ENCODE data around the gene ASB3.
"Not testable (repeated sequence)": the region's sequence is repeated elsewhere in the genome, so short reads cannot be mapped to it uniquely, and the experiment has no call there.

ASB3 gene

DNA sequence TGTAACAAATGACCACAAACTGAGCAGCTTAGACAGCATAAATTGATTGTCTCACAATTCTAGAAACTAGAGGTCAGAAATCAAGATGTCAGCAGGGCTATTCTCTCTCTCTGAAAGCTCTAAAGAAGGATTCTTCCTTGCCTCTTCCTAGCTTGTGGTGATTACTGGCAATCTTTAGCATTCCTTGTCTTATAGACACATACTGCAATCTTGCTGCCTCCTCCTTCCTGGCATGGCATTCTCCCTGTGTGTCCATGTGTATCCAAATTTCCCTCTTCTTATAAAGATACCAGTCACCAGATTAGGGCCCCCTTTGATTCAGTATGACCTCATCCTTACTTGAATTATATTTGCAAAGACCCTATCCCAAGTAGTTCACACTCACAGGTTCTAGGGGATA is 2.3 kb downstream of the ASB3 start:
- Histone ChIP-seq H3K4me1 (ENCODE audit: control insufficient read depth, insufficient read depth, low read length) (peaks cover 13% of the 10 kb centered on the region), H3K36me3 (ENCODE audit: control insufficient read depth, insufficient read depth, low read length) (no peaks in the 10 kb centered on the region), H3K9ac (ENCODE audit: low read depth, low read length) (no peak overlapping the region), H3K9me3 (ENCODE audit: control insufficient read depth, insufficient read depth, low read length) (no peaks in the 10 kb centered on the region), H3K27me3 (ENCODE audit: control insufficient read depth, insufficient read depth, low read length) (no peaks in the 10 kb centered on the region), H3K4me3 (ENCODE audit: low read depth, low read length) (no peak overlapping the region)

DNA sequence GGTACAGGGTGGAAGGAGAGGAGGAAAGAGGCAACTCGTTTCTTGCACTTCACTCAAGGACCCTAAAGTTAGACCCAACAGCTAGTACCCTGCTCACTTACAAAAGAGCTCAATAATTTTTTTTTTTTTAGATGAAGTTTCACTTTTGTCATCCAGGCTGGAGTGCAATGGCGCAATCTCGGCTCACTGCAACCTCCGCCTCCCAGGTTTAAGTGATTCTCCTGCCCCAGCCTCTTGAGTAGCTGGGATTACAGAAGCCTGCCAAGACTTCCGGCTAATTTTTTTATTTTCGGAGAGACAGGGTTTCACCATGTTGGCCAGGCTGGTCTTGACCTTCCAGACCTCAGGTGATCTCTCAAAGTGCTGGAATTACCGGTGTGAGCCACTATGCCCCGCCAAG is 4.1 kb downstream of the ASB3 start:
- peaks cover 13% of the 10 kb centered on the region for H3K4me1 ChIP-seq (ENCODE audit: control insufficient read depth, insufficient read depth, low read length)
- no peaks in the 10 kb centered on the region for H3K36me3 ChIP-seq (ENCODE audit: control insufficient read depth, insufficient read depth, low read length)

GRCh38 chr2:53780056-53780455 is 6.7 kb downstream of the ASB3 start:
- Histone ChIP-seq H3K9ac (ENCODE audit: low read depth, low read length) (no peak overlapping the region), H3K4me1 (ENCODE audit: control insufficient read depth, insufficient read depth, low read length) (peaks cover 11% of the 10 kb centered on the region), H3K27me3 (ENCODE audit: control insufficient read depth, insufficient read depth, low read length) (no peaks in the 10 kb centered on the region), H3K9me3 (ENCODE audit: control insufficient read depth, insufficient read depth, low read length) (no peaks in the 10 kb centered on the region), H3K36me3 (ENCODE audit: control insufficient read depth, insufficient read depth, low read length) (no peaks in the 10 kb centered on the region), H3K4me3 (ENCODE audit: low read depth, low read length) (no peak overlapping the region)

More for the DNA sequence above, 4.1 kb downstream of the ASB3 start:
- H3K4me3 ChIP-seq (ENCODE audit: low read depth, low read length) = no peak overlapping the region
- no peak overlapping the region for H3K9ac ChIP-seq (ENCODE audit: low read depth, low read length)
- H3K27me3 ChIP-seq (ENCODE audit: control insufficient read depth, insufficient read depth, low read length) = no peaks in the 10 kb centered on the region
- no peaks in the 10 kb centered on the region for H3K9me3 ChIP-seq (ENCODE audit: control insufficient read depth, insufficient read depth, low read length)

DNA sequence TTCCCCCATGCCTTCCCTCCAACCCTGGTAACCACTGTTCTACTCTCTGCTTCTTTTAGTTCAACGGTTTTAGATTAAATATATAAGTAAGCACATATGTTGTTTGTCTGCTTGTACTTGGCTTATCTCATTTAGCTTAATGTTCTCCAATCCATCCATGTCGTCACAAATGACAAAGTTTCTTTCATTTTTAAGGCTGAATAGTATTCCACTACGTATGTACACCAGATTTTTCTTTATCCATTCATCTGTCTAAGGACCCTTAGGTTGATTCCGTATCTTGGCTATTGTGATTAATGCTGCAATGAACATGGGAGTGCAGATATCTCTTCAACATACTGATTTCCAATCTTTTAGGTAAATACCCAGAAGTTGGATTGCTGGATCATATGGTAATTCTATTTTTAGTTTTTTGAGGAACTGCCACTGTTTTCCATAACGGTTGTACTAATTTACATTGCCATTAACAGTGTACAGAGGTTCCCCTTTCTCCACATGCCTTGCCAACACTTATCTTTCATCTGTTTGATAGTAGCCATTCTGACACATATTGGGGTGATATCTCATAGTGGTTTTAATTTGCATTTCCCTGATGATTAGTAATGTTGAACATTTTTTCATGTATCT is 8.1 kb downstream of the ASB3 start:
- Histone ChIP-seq H3K9ac (ENCODE audit: low read depth, low read length) (no peak overlapping the region), H3K27me3 (ENCODE audit: control insufficient read depth, insufficient read depth, low read length) (no peaks in the 10 kb centered on the region), H3K4me3 (ENCODE audit: low read depth, low read length) (no peak overlapping the region), H3K9me3 (ENCODE audit: control insufficient read depth, insufficient read depth, low read length) (no peaks in the 10 kb centered on the region), H3K36me3 (ENCODE audit: control insufficient read depth, insufficient read depth, low read length) (no peaks in the 10 kb centered on the region), H3K4me1 (ENCODE audit: control insufficient read depth, insufficient read depth, low read length) (peaks cover 4% of the 10 kb centered on the region)

DNA sequence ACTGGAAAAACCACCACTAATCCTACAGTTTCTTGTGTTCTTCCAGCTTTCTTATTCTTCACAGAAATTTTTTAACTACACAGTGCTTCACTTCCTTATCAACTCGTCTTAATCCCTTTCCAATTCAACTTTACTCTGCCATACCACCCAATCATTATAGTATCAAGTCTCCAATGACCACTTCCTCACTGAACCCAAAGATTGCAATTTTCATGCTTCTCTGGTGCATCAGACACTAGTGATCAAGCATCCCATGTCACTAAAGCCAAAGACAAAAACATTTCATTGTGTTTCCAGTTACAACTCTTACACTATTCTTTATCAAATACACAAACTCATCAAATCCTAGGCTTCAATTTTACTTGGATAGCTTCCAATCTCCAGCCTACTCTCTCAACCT is 9.6 kb downstream of the ASB3 start:
- Histone ChIP-seq H3K36me3 (ENCODE audit: control insufficient read depth, insufficient read depth, low read length) (no peaks in the 10 kb centered on the region), H3K4me1 (ENCODE audit: control insufficient read depth, insufficient read depth, low read length) (peaks cover 1% of the 10 kb centered on the region), H3K4me3 (ENCODE audit: low read depth, low read length) (no peak overlapping the region), H3K9me3 (ENCODE audit: control insufficient read depth, insufficient read depth, low read length) (no peaks in the 10 kb centered on the region), H3K27me3 (ENCODE audit: control insufficient read depth, insufficient read depth, low read length) (no peaks in the 10 kb centered on the region), H3K9ac (ENCODE audit: low read depth, low read length) (no peak overlapping the region)

DNA sequence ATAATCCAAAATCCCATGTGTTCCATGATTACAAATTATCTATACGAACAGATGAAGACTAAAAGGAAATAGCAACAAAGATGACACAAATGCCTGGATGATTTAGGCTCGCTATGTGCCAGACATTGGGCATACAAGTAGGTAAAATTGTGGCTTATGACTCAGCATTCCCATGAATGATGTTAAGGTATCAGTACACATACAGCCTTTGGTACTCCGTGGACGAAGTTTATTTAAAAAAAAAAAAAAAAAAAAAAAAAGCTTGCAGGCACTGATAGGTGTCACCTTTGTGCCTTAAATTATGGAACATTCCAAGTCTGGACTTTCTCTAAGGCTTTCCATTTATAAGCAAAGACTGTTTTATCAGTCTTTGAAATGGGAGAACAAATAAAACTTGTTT is 16.5 kb downstream of the ASB3 start:
- Histone ChIP-seq H3K4me1 (ENCODE audit: control insufficient read depth, insufficient read depth, low read length) (peaks cover 7% of the 10 kb centered on the region), H3K9me3 (ENCODE audit: control insufficient read depth, insufficient read depth, low read length) (no peaks in the 10 kb centered on the region), H3K4me3 (ENCODE audit: low read depth, low read length) (no peak overlapping the region), H3K27me3 (ENCODE audit: control insufficient read depth, insufficient read depth, low read length) (no peaks in the 10 kb centered on the region), H3K36me3 (ENCODE audit: control insufficient read depth, insufficient read depth, low read length) (no peaks in the 10 kb centered on the region), H3K9ac (ENCODE audit: low read depth, low read length) (no peak overlapping the region)

GRCh38 chr2:53769318-53769945 is 17.3 kb downstream of the ASB3 start:
- no peaks in the 10 kb centered on the region for H3K9me3 ChIP-seq (ENCODE audit: control insufficient read depth, insufficient read depth, low read length)
- H3K27me3 ChIP-seq (ENCODE audit: control insufficient read depth, insufficient read depth, low read length) = no peaks in the 10 kb centered on the region
- H3K4me1 ChIP-seq (ENCODE audit: control insufficient read depth, insufficient read depth, low read length) = peaks cover 7% of the 10 kb centered on the region
- H3K36me3 ChIP-seq (ENCODE audit: control insufficient read depth, insufficient read depth, low read length) = no peaks in the 10 kb centered on the region
- H3K9ac ChIP-seq (ENCODE audit: low read depth, low read length) = no peak overlapping the region
- no peak overlapping the region for H3K4me3 ChIP-seq (ENCODE audit: low read depth, low read length)

DNA sequence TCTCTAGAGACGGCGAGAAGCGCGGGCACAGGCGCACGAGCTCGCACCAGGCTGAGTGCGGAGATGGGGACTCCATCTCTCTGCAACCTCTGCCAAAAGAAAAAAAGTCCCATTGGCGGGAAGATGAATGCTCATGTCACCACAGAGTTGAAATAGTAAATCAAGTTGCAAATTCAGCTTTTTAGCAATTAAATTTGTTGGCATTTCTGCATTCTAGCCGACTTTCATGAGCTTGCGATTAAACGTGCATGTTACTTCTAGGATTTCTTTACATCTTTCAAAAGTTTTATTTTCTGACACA is 18.6 kb downstream of the ASB3 start:
- peak overlapping the region; percentile 76 for H3K4me3 ChIP-seq (ENCODE audit: low read depth, low read length)
- H3K9me3 ChIP-seq (ENCODE audit: control insufficient read depth, insufficient read depth, low read length) = no peaks in the 10 kb centered on the region
- H3K36me3 ChIP-seq (ENCODE audit: control insufficient read depth, insufficient read depth, low read length) = no peaks in the 10 kb centered on the region
- peak overlapping the region; percentile 88 for H3K9ac ChIP-seq (ENCODE audit: low read depth, low read length)
- H3K4me1 ChIP-seq (ENCODE audit: control insufficient read depth, insufficient read depth, low read length) = peaks cover 7% of the 10 kb centered on the region
- no peaks in the 10 kb centered on the region for H3K27me3 ChIP-seq (ENCODE audit: control insufficient read depth, insufficient read depth, low read length)

DNA sequence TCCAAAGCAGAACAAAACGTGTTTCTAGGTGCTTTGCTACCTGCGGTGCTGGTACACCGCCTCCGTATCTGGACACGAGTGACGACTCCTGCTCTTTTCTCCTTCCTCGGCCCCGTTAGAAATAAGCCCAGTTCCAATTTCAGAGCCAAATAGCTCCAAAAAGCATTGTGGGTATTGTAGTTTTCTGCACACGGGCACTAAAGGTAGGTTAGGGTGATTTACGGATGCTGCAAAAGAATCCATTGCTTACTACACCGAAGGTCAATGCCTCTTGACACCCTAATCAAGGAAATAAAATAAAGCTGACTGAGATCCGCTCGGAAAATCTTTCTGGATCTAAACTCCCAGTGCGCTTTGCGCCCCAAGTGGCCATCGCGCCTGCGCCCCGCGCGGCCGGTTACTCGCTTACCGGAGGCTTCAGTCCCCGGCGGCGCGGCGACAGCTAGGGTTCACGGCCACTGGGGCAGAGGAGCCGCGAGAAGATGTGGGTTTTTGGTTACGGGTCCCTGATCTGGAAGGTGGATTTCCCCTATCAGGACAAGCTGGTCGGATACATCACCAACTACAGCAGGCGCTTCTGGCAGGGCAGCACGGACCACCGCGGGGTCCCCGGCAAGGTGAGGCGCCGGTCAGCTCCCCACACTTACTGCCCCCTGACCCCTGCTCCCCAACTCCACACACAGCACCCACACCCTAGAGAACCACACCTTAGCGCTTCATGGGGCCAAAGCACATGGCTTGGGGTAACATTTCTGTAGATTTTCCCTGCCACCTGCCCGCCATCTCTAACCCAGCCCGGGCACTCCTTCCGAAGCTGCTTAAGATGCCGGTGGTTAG is 19.1 kb downstream of the ASB3 start, which contains the start of gene CHAC2:
Gene CHAC2, plus strand, starts transcription at position 400 of the 837 bp plus-strand sequence. Its CDS starts 83 bp downstream, at position 483.
- Histone ChIP-seq H3K9ac (ENCODE audit: low read depth, low read length) (peak within 1 kb of the TSS; percentile 88), H3K36me3 (ENCODE audit: control insufficient read depth, insufficient read depth, low read length) (no peaks in the 10 kb centered on the region), H3K27me3 (ENCODE audit: control insufficient read depth, insufficient read depth, low read length) (no peaks in the 10 kb centered on the region)

DNA sequence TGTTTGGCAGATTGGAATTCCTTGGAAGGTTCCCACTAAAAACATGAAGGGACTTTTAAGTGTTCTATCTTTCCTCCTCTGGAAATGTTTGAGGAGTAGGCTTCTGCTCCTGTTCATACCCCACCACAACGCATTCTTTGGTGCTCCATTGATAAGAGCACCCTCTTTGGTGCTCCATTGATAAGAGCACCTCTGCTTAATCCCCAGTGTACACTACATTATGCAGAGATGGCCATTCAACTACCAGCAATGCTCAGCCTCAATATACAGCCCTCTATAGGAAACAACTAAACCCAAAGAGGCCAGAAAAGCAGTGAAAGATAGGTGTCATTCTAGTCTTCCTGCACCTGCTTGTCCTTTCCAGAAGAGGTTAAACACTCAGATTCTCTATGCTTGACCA is 21.0 kb downstream of the ASB3 start:
- H3K27me3 ChIP-seq (ENCODE audit: control insufficient read depth, insufficient read depth, low read length) = no peaks in the 10 kb centered on the region
- H3K36me3 ChIP-seq (ENCODE audit: control insufficient read depth, insufficient read depth, low read length) = no peaks in the 10 kb centered on the region
- no peaks in the 10 kb centered on the region for H3K9me3 ChIP-seq (ENCODE audit: control insufficient read depth, insufficient read depth, low read length)
- H3K4me1 ChIP-seq (ENCODE audit: control insufficient read depth, insufficient read depth, low read length) = peaks cover 7% of the 10 kb centered on the region
- no peak overlapping the region for H3K9ac ChIP-seq (ENCODE audit: low read depth, low read length)
- no peak overlapping the region for H3K4me3 ChIP-seq (ENCODE audit: low read depth, low read length)

More for the DNA sequence above, 19.1 kb downstream of the ASB3 start, which contains the start of gene CHAC2:
- Histone ChIP-seq H3K4me1 (ENCODE audit: control insufficient read depth, insufficient read depth, low read length) (peaks cover 7% of the 10 kb centered on the region), H3K9me3 (ENCODE audit: control insufficient read depth, insufficient read depth, low read length) (no peaks in the 10 kb centered on the region), H3K4me3 (ENCODE audit: low read depth, low read length) (peak within 1 kb of the TSS; percentile 76)

DNA sequence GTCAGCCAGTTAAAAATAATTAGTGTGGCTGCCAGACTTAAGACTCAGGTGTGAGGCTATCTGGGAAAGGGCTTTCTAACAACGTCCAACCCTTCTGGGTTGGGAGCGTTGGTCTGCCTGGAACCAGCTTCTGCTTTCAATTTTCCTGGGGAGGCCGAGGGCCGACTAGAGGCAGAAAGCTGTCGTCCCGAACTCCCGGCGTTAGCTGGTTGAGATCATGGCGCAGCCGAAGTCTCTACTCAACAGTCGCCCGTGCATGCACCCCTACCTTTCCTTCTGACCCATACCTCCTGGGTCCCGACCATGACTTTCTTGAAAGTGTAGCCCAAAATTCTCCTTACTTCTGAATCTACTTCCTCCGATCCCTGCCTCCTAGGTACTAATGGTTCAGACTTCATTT is 29.5 kb downstream of the ASB3 start:
- not testable (repeated sequence) for H3K9ac ChIP-seq (ENCODE audit: low read depth, low read length); H3K9me3 ChIP-seq (ENCODE audit: control insufficient read depth, insufficient read depth, low read length); H3K4me3 ChIP-seq (ENCODE audit: low read depth, low read length); H3K27me3 ChIP-seq (ENCODE audit: control insufficient read depth, insufficient read depth, low read length); H3K4me1 ChIP-seq (ENCODE audit: control insufficient read depth, insufficient read depth, low read length); H3K36me3 ChIP-seq (ENCODE audit: control insufficient read depth, insufficient read depth, low read length)

DNA sequence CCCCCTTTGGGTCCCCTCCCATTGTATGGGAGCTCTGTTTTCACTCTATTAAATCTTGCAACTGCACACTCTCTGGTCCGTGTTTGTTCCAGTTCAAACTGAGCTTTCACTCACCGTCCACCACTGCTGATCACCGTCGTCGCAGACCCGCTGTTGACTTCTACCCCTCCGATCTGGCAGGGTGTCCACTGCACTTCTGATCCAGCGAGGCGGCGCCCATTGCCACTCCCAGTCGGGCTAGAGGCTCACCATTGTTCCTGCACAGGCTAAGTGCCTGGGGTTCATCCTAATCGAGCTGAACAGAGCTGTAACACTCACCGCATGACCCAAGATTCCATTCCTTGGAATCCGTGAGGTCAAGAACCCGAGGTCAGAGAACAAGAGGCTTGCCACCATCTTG is 30.1 kb downstream of the ASB3 start:
- H3K4me3 ChIP-seq (ENCODE audit: low read depth, low read length) = no peak overlapping the region
- H3K36me3 ChIP-seq (ENCODE audit: control insufficient read depth, insufficient read depth, low read length) = no peaks in the 10 kb centered on the region
- no peak overlapping the region for H3K9ac ChIP-seq (ENCODE audit: low read depth, low read length)
- no peaks in the 10 kb centered on the region for H3K27me3 ChIP-seq (ENCODE audit: control insufficient read depth, insufficient read depth, low read length)
- no peaks in the 10 kb centered on the region for H3K9me3 ChIP-seq (ENCODE audit: control insufficient read depth, insufficient read depth, low read length)
- peaks cover 2% of the 10 kb centered on the region for H3K4me1 ChIP-seq (ENCODE audit: control insufficient read depth, insufficient read depth, low read length)

All from iPS-15b (cell line).